Erythroblast (primary cell): ENCODE data around the gene TRIO.

Experiments
- GATA1 ChIP-seq: IDR thresholded peaks from 2 replicates; pipeline ENCODE4 v1.6.1; 2011; ENCODE audit warnings: low read depth, mild to moderate bottlenecking, control low read depth, low read length, moderate library complexity
- POLR2A ChIP-seq: IDR thresholded peaks from 2 replicates; pipeline ENCODE4 v1.6.1; 2011; ENCODE audit warnings: mild to moderate bottlenecking, low read length

- no peak for TF ChIP-seq POLR2A
- TF ChIP-seq GATA1 = no peak
Observed at GRCh38 chr5:14236757-14237156, 93.6 kb downstream of the TRIO start.
